ENCODE data around the gene UVRAG.

The UVRAG gene

GRCh38 chr11:76169473-76169896, 354.5 kb downstream of the UVRAG start:
- no peak overlapping the region for H2AFZ ChIP-seq (ENCODE audit: low read depth, low read length)
- no peak overlapping the region for H3K4me2 ChIP-seq (ENCODE audit: low read length, poor library complexity, severe bottlenecking)
- no peak overlapping the region for H3K27ac ChIP-seq (ENCODE audit: low read length, poor library complexity, severe bottlenecking)
- no peak overlapping the region for H2BK120ac ChIP-seq (ENCODE audit: low read depth, low read length)
- H4K91ac ChIP-seq (ENCODE audit: low read length): peak overlapping the region; percentile 20
- no peak overlapping the region for H2BK12ac ChIP-seq (ENCODE audit: low read length in 2 of 2)
- H3K4ac ChIP-seq (ENCODE audit: low read depth in 1 of 2, low read length in 2 of 2): no peak overlapping the region
- H4K8ac ChIP-seq (ENCODE audit: low read length): no peak overlapping the region
- H3K4me3 ChIP-seq (ENCODE audit: insufficient read depth in 1 of 2, low read depth in 1 of 2, low read length in 2 of 2): no peak overlapping the region
- DNase-seq: no peak
- 75% methylated on average over 15 of the region's 15 CpGs for WGBS
- H3K79me1 ChIP-seq (replicated peaks; ENCODE audit: low read length, poor library complexity, severe bottlenecking): no peaks in the 10 kb centered on the region
- H3K23ac ChIP-seq (ENCODE audit: low read length in 2 of 2): no peak overlapping the region
- H3K9ac ChIP-seq (ENCODE audit: low read length): no peak overlapping the region
- H3K27me3 ChIP-seq (ENCODE audit: control insufficient read depth in 1 of 2, insufficient read depth in 1 of 2, low read length in 2 of 2): peaks cover 22 to 63% of the 10 kb centered on the region in 2 experiments
- no peak overlapping the region for H2AK5ac ChIP-seq (ENCODE audit: low read length, severe bottlenecking)
- H2BK5ac ChIP-seq (ENCODE audit: low read depth, low read length, poor library complexity, severe bottlenecking): no peak overlapping the region
- no peaks in the 10 kb centered on the region for H3K36me3 ChIP-seq (ENCODE audit: control insufficient read depth in 1 of 2, insufficient read depth in 2 of 2, low read depth in 1 of 2, low read length in 2 of 2)
- H3K4me1 ChIP-seq (ENCODE audit: control insufficient read depth, insufficient read depth, low read depth, low read length): peaks cover 8% of the 10 kb centered on the region
- no peak overlapping the region for H2BK15ac ChIP-seq (ENCODE audit: low read depth, poor library complexity, severe bottlenecking)
- no peaks in the 10 kb centered on the region for H3K9me3 ChIP-seq (ENCODE audit: control insufficient read depth, low read length)
- no peak overlapping the region for H3K18ac ChIP-seq (ENCODE audit: low read depth in 1 of 2, low read length in 2 of 2)
- H3K14ac ChIP-seq (ENCODE audit: low read length in 2 of 2): peak overlapping the region in 1 of 2 experiments; percentile 26

- Histone ChIP-seq H3K9me3 (ENCODE audit: control insufficient read depth, low read length) (no peaks in the 10 kb centered on the region), H2BK120ac (ENCODE audit: low read depth, low read length) (no peak overlapping the region), H3K79me1 (replicated peaks; ENCODE audit: low read length, poor library complexity, severe bottlenecking) (no peaks in the 10 kb centered on the region)
Observed at GRCh38 chr11:76170468-76170867, 355.5 kb downstream of the UVRAG start.

GRCh38 chr11:76172583-76172982, 357.6 kb downstream of the UVRAG start:
- Histone ChIP-seq H3K36me3 (ENCODE audit: control insufficient read depth in 1 of 2, insufficient read depth in 2 of 2, low read depth in 1 of 2, low read length in 2 of 2) (no peaks in the 10 kb centered on the region), H3K4me1 (ENCODE audit: control insufficient read depth, insufficient read depth, low read depth, low read length) (peaks cover 4% of the 10 kb centered on the region), H3K18ac (ENCODE audit: low read depth in 1 of 2, low read length in 2 of 2) (no peak overlapping the region), H3K79me1 (replicated peaks; ENCODE audit: low read length, poor library complexity, severe bottlenecking) (no peaks in the 10 kb centered on the region), H2AK5ac (ENCODE audit: low read length, severe bottlenecking) (no peak overlapping the region), H3K4me3 (ENCODE audit: insufficient read depth in 1 of 2, low read depth in 1 of 2, low read length in 2 of 2) (no peak overlapping the region), H3K9me3 (ENCODE audit: control insufficient read depth, low read length) (no peaks in the 10 kb centered on the region), H3K23ac (ENCODE audit: low read length in 2 of 2) (no peak overlapping the region), H2AFZ (ENCODE audit: low read depth, low read length) (no peak overlapping the region), H3K4me2 (ENCODE audit: low read length, poor library complexity, severe bottlenecking) (no peak overlapping the region), H3K14ac (ENCODE audit: low read length in 2 of 2) (no peak overlapping the region), H3K9ac (ENCODE audit: low read length) (no peak overlapping the region), H2BK15ac (ENCODE audit: low read depth, poor library complexity, severe bottlenecking) (no peak overlapping the region), H2BK5ac (ENCODE audit: low read depth, low read length, poor library complexity, severe bottlenecking) (no peak overlapping the region), H2BK12ac (ENCODE audit: low read length in 2 of 2) (no peak overlapping the region), H4K8ac (ENCODE audit: low read length) (no peak overlapping the region), H4K91ac (ENCODE audit: low read length) (no peak overlapping the region), H3K27ac (ENCODE audit: low read length, poor library complexity, severe bottlenecking) (no peak overlapping the region), H3K4ac (ENCODE audit: low read depth in 1 of 2, low read length in 2 of 2) (no peak overlapping the region), H2BK120ac (ENCODE audit: low read depth, low read length) (no peak overlapping the region), H3K27me3 (ENCODE audit: control insufficient read depth in 1 of 2, insufficient read depth in 1 of 2, low read length in 2 of 2) (peaks cover 12 to 52% of the 10 kb centered on the region in 2 experiments)
- DNase-seq: no peak
- 69% methylated on average over 13 of the region's 13 CpGs for WGBS

More at GRCh38 chr11:76170468-76170867, 355.5 kb downstream of the UVRAG start:
- Histone ChIP-seq H3K23ac (ENCODE audit: low read length in 2 of 2) (peak overlapping the region in 1 of 2 experiments; percentile 9), H3K36me3 (ENCODE audit: control insufficient read depth in 1 of 2, insufficient read depth in 2 of 2, low read depth in 1 of 2, low read length in 2 of 2) (no peaks in the 10 kb centered on the region), H2AFZ (ENCODE audit: low read depth, low read length) (no peak overlapping the region), H3K18ac (ENCODE audit: low read depth in 1 of 2, low read length in 2 of 2) (no peak overlapping the region), H4K8ac (ENCODE audit: low read length) (no peak overlapping the region), H3K9ac (ENCODE audit: low read length) (no peak overlapping the region), H2BK15ac (ENCODE audit: low read depth, poor library complexity, severe bottlenecking) (no peak overlapping the region), H3K14ac (ENCODE audit: low read length in 2 of 2) (no peak overlapping the region), H3K4me3 (ENCODE audit: insufficient read depth in 1 of 2, low read depth in 1 of 2, low read length in 2 of 2) (no peak overlapping the region), H4K91ac (ENCODE audit: low read length) (no peak overlapping the region), H2BK12ac (ENCODE audit: low read length in 2 of 2) (no peak overlapping the region), H2AK5ac (ENCODE audit: low read length, severe bottlenecking) (no peak overlapping the region), H3K4ac (ENCODE audit: low read depth in 1 of 2, low read length in 2 of 2) (no peak overlapping the region), H3K27me3 (ENCODE audit: control insufficient read depth in 1 of 2, insufficient read depth in 1 of 2, low read length in 2 of 2) (peaks cover 22 to 68% of the 10 kb centered on the region in 2 experiments), H3K27ac (ENCODE audit: low read length, poor library complexity, severe bottlenecking) (no peak overlapping the region), H3K4me1 (ENCODE audit: control insufficient read depth, insufficient read depth, low read depth, low read length) (peaks cover 8% of the 10 kb centered on the region), H2BK5ac (ENCODE audit: low read depth, low read length, poor library complexity, severe bottlenecking) (no peak overlapping the region), H3K4me2 (ENCODE audit: low read length, poor library complexity, severe bottlenecking) (no peak overlapping the region)
- WGBS: 69% methylated on average over 4 of the region's 4 CpGs
- no peak for DNase-seq

- no peak overlapping the region for H3K18ac ChIP-seq (ENCODE audit: low read depth in 1 of 2, low read length in 2 of 2)
- no peaks in the 10 kb centered on the region for H3K79me1 ChIP-seq (replicated peaks; ENCODE audit: low read length, poor library complexity, severe bottlenecking)
- H2BK12ac ChIP-seq (ENCODE audit: low read length in 2 of 2): no peak overlapping the region
- no peak overlapping the region for H3K23ac ChIP-seq (ENCODE audit: low read length in 2 of 2)
- no peak overlapping the region for H3K4ac ChIP-seq (ENCODE audit: low read depth in 1 of 2, low read length in 2 of 2)
- peaks cover 7 to 45% of the 10 kb centered on the region in 2 experiments for H3K27me3 ChIP-seq (ENCODE audit: control insufficient read depth in 1 of 2, insufficient read depth in 1 of 2, low read length in 2 of 2)
- no peak overlapping the region for H2AK5ac ChIP-seq (ENCODE audit: low read length, severe bottlenecking)
- no peak overlapping the region for H2BK15ac ChIP-seq (ENCODE audit: low read depth, poor library complexity, severe bottlenecking)
- no peak overlapping the region for H2BK5ac ChIP-seq (ENCODE audit: low read depth, low read length, poor library complexity, severe bottlenecking)
- H3K4me2 ChIP-seq (ENCODE audit: low read length, poor library complexity, severe bottlenecking): no peak overlapping the region
- no peaks in the 10 kb centered on the region for H3K9me3 ChIP-seq (ENCODE audit: control insufficient read depth, low read length)
- H3K27ac ChIP-seq (ENCODE audit: low read length, poor library complexity, severe bottlenecking): no peak overlapping the region
- H2BK120ac ChIP-seq (ENCODE audit: low read depth, low read length): no peak overlapping the region
- WGBS: 93% methylated on average over 6 of the region's 8 CpGs
- no peak for DNase-seq
- H3K36me3 ChIP-seq (ENCODE audit: control insufficient read depth in 1 of 2, insufficient read depth in 2 of 2, low read depth in 1 of 2, low read length in 2 of 2): no peaks in the 10 kb centered on the region
- no peak overlapping the region for H3K14ac ChIP-seq (ENCODE audit: low read length in 2 of 2)
- H2AFZ ChIP-seq (ENCODE audit: low read depth, low read length): no peak overlapping the region
- H3K4me1 ChIP-seq (ENCODE audit: control insufficient read depth, insufficient read depth, low read depth, low read length): peaks cover 3% of the 10 kb centered on the region
- no peak overlapping the region for H3K9ac ChIP-seq (ENCODE audit: low read length)
- no peak overlapping the region for H3K4me3 ChIP-seq (ENCODE audit: insufficient read depth in 1 of 2, low read depth in 1 of 2, low read length in 2 of 2)
- H4K91ac ChIP-seq (ENCODE audit: low read length): no peak overlapping the region
- H4K8ac ChIP-seq (ENCODE audit: low read length): no peak overlapping the region
Observed at GRCh38 chr11:76173663-76174062, 358.7 kb downstream of the UVRAG start.

All from mesenchymal stem cell (in vitro differentiated cells and primary cell).